Measurements from ENCODE around the gene MCF2L. TPM values are rescaled to one million over a fixed set of nuclear protein-coding genes. Genes with fewer than 3 reads are reported as not detected.

The MCF2L gene
- total RNA-seq, 1 donor from 2014 or later, result 16.5 TPM

GRCh38 chr13:113009743-113010509 is 40.9 kb downstream of the MCF2L start:
- no peak for DNase-seq (ENCODE audit: low spot score)
- no peak overlapping the region for H3K4me3 Mint-ChIP-seq (ENCODE audit: unreplicated experiment)
- H3K9me3 Mint-ChIP-seq (ENCODE audit: unreplicated experiment), result no peaks in the 10 kb centered on the region
- TF ChIP-seq CTCF (IDR thresholded peaks at IDR 0.05; ENCODE audit: unreplicated experiment), result no peak
- no peak overlapping the region for H3K27ac Mint-ChIP-seq (ENCODE audit: unreplicated experiment)
- H3K27me3 Mint-ChIP-seq (ENCODE audit: unreplicated experiment), result peaks cover 20% of the 10 kb centered on the region
- H3K36me3 Mint-ChIP-seq (ENCODE audit: low read depth, unreplicated experiment), result peaks cover 13% of the 10 kb centered on the region
- H3K4me1 Mint-ChIP-seq (ENCODE audit: unreplicated experiment), result peaks cover 23% of the 10 kb centered on the region

GRCh38 chr13:113010510-113010865 is 41.5 kb downstream of the MCF2L start:
- Mint-ChIP-seq H3K27me3 (ENCODE audit: unreplicated experiment) (peaks cover 17% of the 10 kb centered on the region), H3K9me3 (ENCODE audit: unreplicated experiment) (no peaks in the 10 kb centered on the region), H3K4me1 (ENCODE audit: unreplicated experiment) (peaks cover 23% of the 10 kb centered on the region), H3K36me3 (ENCODE audit: low read depth, unreplicated experiment) (peaks cover 12% of the 10 kb centered on the region), H3K4me3 (ENCODE audit: unreplicated experiment) (no peak overlapping the region), H3K27ac (ENCODE audit: unreplicated experiment) (no peak overlapping the region)
- no peak for DNase-seq (ENCODE audit: low spot score)
- no peak for TF ChIP-seq CTCF (IDR thresholded peaks at IDR 0.05; ENCODE audit: unreplicated experiment)

- TF ChIP-seq CTCF (IDR thresholded peaks at IDR 0.05; ENCODE audit: unreplicated experiment), result no peak
- peaks cover 19% of the 10 kb centered on the region for H3K27me3 Mint-ChIP-seq (ENCODE audit: unreplicated experiment)
- no peak for DNase-seq (ENCODE audit: low spot score)
- H3K27ac Mint-ChIP-seq (ENCODE audit: unreplicated experiment), result no peak overlapping the region
- no peaks in the 10 kb centered on the region for H3K9me3 Mint-ChIP-seq (ENCODE audit: unreplicated experiment)
- peaks cover 23% of the 10 kb centered on the region for H3K4me1 Mint-ChIP-seq (ENCODE audit: unreplicated experiment)
- no peak overlapping the region for H3K4me3 Mint-ChIP-seq (ENCODE audit: unreplicated experiment)
- H3K36me3 Mint-ChIP-seq (ENCODE audit: low read depth, unreplicated experiment), result peaks cover 10% of the 10 kb centered on the region
These were observed 44.3 kb downstream of the MCF2L start for GRCh38 chr13:113013303-113013702.

DNA sequence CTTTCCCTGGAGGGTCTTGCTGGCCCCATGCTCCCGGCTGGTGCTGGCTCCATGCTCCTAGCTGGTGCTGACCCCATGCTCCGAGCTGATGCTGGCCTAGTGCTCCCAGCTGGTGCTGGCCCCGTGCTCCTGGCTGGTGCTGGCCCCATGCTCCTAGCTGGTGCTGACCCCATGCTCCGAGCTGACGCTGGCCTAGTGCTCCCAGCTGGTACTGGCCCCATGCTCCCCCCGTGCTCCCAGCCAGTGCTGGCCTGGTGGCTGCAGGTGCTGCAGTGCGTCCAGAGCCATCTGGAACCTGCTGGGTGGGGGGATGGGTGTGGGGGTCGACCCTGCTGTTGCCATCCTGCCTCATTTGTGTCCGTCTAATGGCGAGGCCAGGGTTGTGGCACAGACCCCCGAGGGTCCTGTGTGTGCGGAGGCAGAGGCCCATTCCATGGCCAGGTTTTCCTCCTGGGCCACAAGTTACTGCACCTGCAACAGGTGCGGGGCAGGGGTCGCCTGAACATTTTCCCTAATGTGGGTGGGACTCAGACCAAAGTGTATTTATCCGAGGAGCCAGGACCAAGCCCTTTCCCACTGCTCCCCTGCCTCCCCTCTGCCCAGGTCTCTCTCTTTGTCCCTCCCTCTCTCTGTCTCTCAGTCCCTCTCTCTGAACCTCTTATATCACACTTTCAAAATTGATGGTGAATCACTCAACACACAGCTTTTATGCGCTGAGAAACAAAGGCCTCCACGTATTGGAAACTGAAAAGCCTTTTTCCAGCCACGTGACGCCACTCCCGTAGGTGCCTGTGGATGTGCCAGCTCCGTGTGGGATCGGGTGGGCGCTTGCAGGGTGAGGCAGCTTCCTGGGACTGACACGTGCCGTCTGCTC is 45.1 kb downstream of the MCF2L start:
- H3K4me1 Mint-ChIP-seq (ENCODE audit: unreplicated experiment), result peaks cover 18% of the 10 kb centered on the region
- no peak overlapping the region for H3K27ac Mint-ChIP-seq (ENCODE audit: unreplicated experiment)
- H3K27me3 Mint-ChIP-seq (ENCODE audit: unreplicated experiment), result peaks cover 21% of the 10 kb centered on the region
- peaks cover 10% of the 10 kb centered on the region for H3K36me3 Mint-ChIP-seq (ENCODE audit: low read depth, unreplicated experiment)
- H3K9me3 Mint-ChIP-seq (ENCODE audit: unreplicated experiment), result no peaks in the 10 kb centered on the region
- no peak for DNase-seq (ENCODE audit: low spot score)
- no peak overlapping the region for H3K4me3 Mint-ChIP-seq (ENCODE audit: unreplicated experiment)
- TF ChIP-seq CTCF (IDR thresholded peaks at IDR 0.05; ENCODE audit: unreplicated experiment), result no peak
